Stimulated activated CD8-positive, alpha-beta memory T cell treated with anti-CD3 and anti-CD28 coated beads, Interleukin-2, amount 100 ng/mL, for 48 hours (primary cell): ENCODE results near the gene PRAMEF18.
"Not testable (repeated sequence)": the region's sequence is repeated elsewhere in the genome, so short reads cannot be mapped to it uniquely, and the experiment has no call there.

Experiments used
- DNase-seq, 2 donors: peaks; one replicate each; pipeline ENCODE4 v3.0.0-alpha.2; 2020; ENCODE audit warnings: low read depth in 2 of 2

The PRAMEF18 gene

GRCh38 chr1:13201309-13201708 is 24.6 kb downstream of the PRAMEF18 start, which contains the start of gene PRAMEF13:
TSS of gene PRAMEF13 (minus strand) at chr1:13201409. CDS start at chr1:13199589, 1,820 bp downstream.
- not testable (repeated sequence) for DNase-seq
